GM19467 (cell line): ENCODE data around the gene ZNF304.
"Not testable (repeated sequence)": the region's sequence is repeated elsewhere in the genome, so short reads cannot be mapped to it uniquely, and the experiment has no call there.

Experiments
- ATAC-seq: cut with Tn5 transposase; IDR thresholded peaks from one replicate; pipeline ENCODE4 v1.9.1; 2021; ENCODE audit warnings: mild to moderate bottlenecking, moderate library complexity; ENCODE audit not compliant: unreplicated experiment

Gene ZNF304

GRCh38 chr19:57359300-57359699, 8.2 kb downstream of the ZNF304 start:
- ATAC-seq = no peak

GRCh38 chr19:57362419-57362818, 11.3 kb downstream of the ZNF304 start:
- ATAC-seq = no peak

GRCh38 chr19:57362997-57363687, 12.1 kb downstream of the ZNF304 start, which contains the start of the genes TRAPPC2B and ZNF547:
Gene TRAPPC2B, plus strand, starts transcription at chr19:57363551. Its CDS starts 1,283 bp downstream, at chr19:57364834.
Gene ZNF547, plus strand, starts transcription at chr19:57363551. Its CDS starts 5,005 bp downstream, at chr19:57368556.
- ATAC-seq = peak; percentile 82

GRCh38 chr19:57363688-57364181, 12.7 kb downstream of the ZNF304 start:
- ATAC-seq = no peak

- no peak for ATAC-seq
These were observed 15.7 kb downstream of the ZNF304 start for GRCh38 chr19:57366776-57367175.

GRCh38 chr19:57374179-57374578, 23.1 kb downstream of the ZNF304 start:
- no peak for ATAC-seq

- not testable (repeated sequence) for ATAC-seq
These were observed 23.6 kb downstream of the ZNF304 start for GRCh38 chr19:57374647-57375046.

- no peak for ATAC-seq
These were observed 25.1 kb downstream of the ZNF304 start for GRCh38 chr19:57376151-57376550.

GRCh38 chr19:57377498-57378146, 26.6 kb downstream of the ZNF304 start:
- no peak for ATAC-seq

- no peak for ATAC-seq
These were observed 29.9 kb downstream of the ZNF304 start for GRCh38 chr19:57380923-57381322.

- ATAC-seq = no peak
These were observed 31.9 kb downstream of the ZNF304 start for GRCh38 chr19:57382806-57383488.

GRCh38 chr19:57389194-57389729, 38.2 kb downstream of the ZNF304 start:
- no peak for ATAC-seq

GRCh38 chr19:57389730-57390598, 38.9 kb downstream of the ZNF304 start, which contains the start of gene ZNF548:
Gene ZNF548, plus strand, starts transcription at chr19:57389854. Its CDS starts 246 bp downstream, at chr19:57390100.
- ATAC-seq = peak; percentile 95

- no peak for ATAC-seq
These were observed 44.6 kb downstream of the ZNF304 start for GRCh38 chr19:57395710-57396109.

- no peak for ATAC-seq
These were observed 47.8 kb downstream of the ZNF304 start for GRCh38 chr19:57398868-57399267.

GRCh38 chr19:57403737-57404563, 52.9 kb downstream of the ZNF304 start:
- ATAC-seq = no peak

GRCh38 chr19:57406516-57407123, 55.5 kb downstream of the ZNF304 start:
- no peak for ATAC-seq
